Endothelial cell of umbilical vein (primary cell): ENCODE measurements around the gene RPUSD4. TPM values are rescaled to one million over a fixed set of nuclear protein-coding genes. Genes with fewer than 3 reads are reported as not detected.

ENCODE experiments used
- BruUV-seq: library from RNA; stranded (reverse); fragments of 400-500 nt; replicated peaks from 2 replicates; lab custom pipeline; 2021; lab: Mats Ljungman, UMichigan
- CTCF ChIA-PET: fragments of 300-600, 350-600 bp; sonication (Branson Sonifier 250); formaldehyde crosslinking; loops from one replicate; lab custom pipeline; 2021; ENCODE audit warnings: antibody characterized with exemption, inconsistent platforms; lab: Charles Lee
- POLR2A ChIA-PET: fragments of 300-600, 350-600 bp; sonication (Branson Sonifier 250); formaldehyde crosslinking; loops from one replicate; lab custom pipeline; 2021; ENCODE audit warnings: antibody characterized with exemption, inconsistent platforms; lab: Charles Lee
- DNase-seq: peaks from one replicate; pipeline ENCODE4 v3.0.0-alpha.2; 2011; ENCODE audit warnings: low read depth, low spot score
- FAIRE-seq: peaks from 2 replicates; lab custom pipeline; 2011; peaks lifted over from hg19 to GRCh38; lab: Jason Lieb, UNC
- H2AFZ ChIP-seq: 2 replicates; pipeline ENCODE4 v1.6.0; 2012; ENCODE audit warnings: low read depth, low read length, control low read depth, inconsistent platforms
- H3K27ac ChIP-seq: 2 replicates; pipeline ENCODE4 v1.5.1; 2011; ENCODE audit warnings: low read depth, mild to moderate bottlenecking, control low read depth, low read length, moderate library complexity; ENCODE audit not compliant: insufficient read depth
- H3K27me3 ChIP-seq, 2 experiments: 2 replicates each; pipeline versions ENCODE4 v1.6.0 to v1.6.1; 2011; ENCODE audit warnings: low read length in 2 of 2, mixed read lengths in 1 of 2; ENCODE audit not compliant: control insufficient read depth in 2 of 2, insufficient read depth in 2 of 2
- H3K36me3 ChIP-seq, 2 experiments: 2 replicates in 1 of 2; 3 replicates in 1 of 2; pipeline ENCODE4 v1.5.1; 2011; ENCODE audit warnings: low read length in 2 of 2, mild to moderate bottlenecking in 1 of 2, moderate library complexity in 1 of 2; ENCODE audit not compliant: control insufficient read depth in 2 of 2, insufficient read depth in 2 of 2; ENCODE audit errors: extremely low read depth in 1 of 2
- H3K4me1 ChIP-seq: 3 replicates; pipeline ENCODE4 v1.5.1; 2011; ENCODE audit warnings: mild to moderate bottlenecking, low read length; ENCODE audit not compliant: control insufficient read depth, insufficient read depth; ENCODE audit errors: extremely low read depth
- H3K4me2 ChIP-seq: 2 replicates; pipeline ENCODE4 v1.6.1; 2011; ENCODE audit warnings: low read length, control low read depth, mixed read lengths; ENCODE audit not compliant: insufficient read depth
- H3K4me3 ChIP-seq, 3 experiments: fragments of 200-600 bp in 1 of 3; sonication (generic), shearing (Covaris generic) in 1 of 3; replicated peaks in 1 of 3; 2 replicates each; pipeline ENCODE4 v1.5.1; 2011 to 2016; ENCODE audit warnings: control low read depth in 3 of 3, low read length in 3 of 3, mild to moderate bottlenecking in 2 of 3, inconsistent platforms in 1 of 3, low read depth in 1 of 3, moderate library complexity in 1 of 3; ENCODE audit not compliant: insufficient read depth in 1 of 3
- H3K79me2 ChIP-seq: 2 replicates; pipeline ENCODE4 v1.6.0; 2012; ENCODE audit warnings: low read length, inconsistent platforms; ENCODE audit not compliant: control insufficient read depth, insufficient read depth
- H3K9ac ChIP-seq: replicated peaks from 2 replicates; pipeline ENCODE3; 2011; ENCODE audit warnings: low read length, control low read depth; ENCODE audit not compliant: insufficient read depth; ENCODE audit errors: extremely low read depth
- H3K9me1 ChIP-seq: replicated peaks from 3 replicates; pipeline ENCODE4 v1.6.0; 2011; ENCODE audit warnings: mild to moderate bottlenecking, low read length; ENCODE audit not compliant: control insufficient read depth, insufficient read depth; ENCODE audit errors: extremely low read depth
- H3K9me3 ChIP-seq: replicated peaks from 2 replicates; pipeline ENCODE4 v1.5.1; 2012; ENCODE audit warnings: low read length, inconsistent platforms; ENCODE audit not compliant: control insufficient read depth, insufficient read depth
- H4K20me1 ChIP-seq: replicated peaks from 2 replicates; pipeline ENCODE3; 2011; ENCODE audit warnings: mild to moderate bottlenecking, low read length; ENCODE audit not compliant: control insufficient read depth, insufficient read depth; ENCODE audit errors: extremely low read depth
- CTCF ChIP-seq, 2 donors: IDR thresholded peaks; 1 replicate in 1 of 2; 2 replicates in 1 of 2; pipeline ENCODE4 v1.5.1; 2011; ENCODE audit warnings: low read length in 2 of 2, mild to moderate bottlenecking in 2 of 2, moderate library complexity in 2 of 2, control low read depth in 1 of 2, inconsistent platforms in 1 of 2, low read depth in 1 of 2; ENCODE audit not compliant: insufficient read depth in 1 of 2; ENCODE audit errors: extremely low read depth in 1 of 2
- EZH2 ChIP-seq: IDR thresholded peaks from 2 replicates; pipeline ENCODE4 v1.6.1; 2012; ENCODE audit warnings: borderline replicate concordance, low read depth, mild to moderate bottlenecking, moderate library complexity, low read length, inconsistent platforms; ENCODE audit not compliant: severe bottlenecking
- FOS ChIP-seq: IDR thresholded peaks from 2 replicates; pipeline ENCODE4 v1.6.1; 2011; ENCODE audit warnings: mild to moderate bottlenecking, low read length, moderate library complexity, borderline replicate concordance; ENCODE audit not compliant: insufficient read depth
- GATA2 ChIP-seq: IDR thresholded peaks from 2 replicates; pipeline ENCODE4 v1.7.0; 2011; ENCODE audit warnings: low read depth, mild to moderate bottlenecking, moderate library complexity, mixed read lengths, low read length; ENCODE audit not compliant: insufficient read length, insufficient read depth
- JUN ChIP-seq: IDR thresholded peaks from 2 replicates; pipeline ENCODE4 v1.6.1; 2011; ENCODE audit warnings: borderline replicate concordance, low read depth; ENCODE audit not compliant: insufficient read length, insufficient read depth
- MAX ChIP-seq: IDR thresholded peaks from 2 replicates; pipeline ENCODE4 v1.6.1; 2011; ENCODE audit not compliant: insufficient read depth, insufficient read length
- MYC ChIP-seq: IDR thresholded peaks from one replicate; pipeline ENCODE4 v1.6.1; 2011; ENCODE audit warnings: mild to moderate bottlenecking, low read depth, low read length
- POLR2A ChIP-seq: IDR thresholded peaks from 2 replicates; pipeline ENCODE4 v1.6.1; 2012; ENCODE audit warnings: low read depth, mild to moderate bottlenecking, control low read depth, low read length
- POLR2AphosphoS5 ChIP-seq: IDR thresholded peaks from 2 replicates; pipeline ENCODE4 v1.6.1; 2012; ENCODE audit warnings: low read depth, mild to moderate bottlenecking, control low read depth, low read length, moderate library complexity; ENCODE audit not compliant: insufficient read depth
- dilution Hi-C: fragments of 300-500 bp; cut with MboI; formaldehyde crosslinking; loops from one replicate; pipeline ENCODE4 v1.15.0; 2019; ENCODE audit warnings: low sequenced_read_pairs; ENCODE audit not compliant: extremely low pct_ligation_motif_present
- intact Hi-C: fragments of 100-400 bp; cut with micrococcal nuclease; formaldehyde crosslinking; loops from one replicate; pipeline ENCODE4 v1.10.0; 2022
- polyA plus RNA-seq, 4 experiments: library from polyadenylated mRNA; depleted of rRNA in 3 of 4; stranded (reverse) in 3 of 4; unstranded in 1 of 4; fragments of >200 nt; gene quantifications; 2 replicates each; pipeline versions ENCODE4 v1.2.1 to v1.2.3, GENCODE V29; 2011 to 2012; ENCODE audit warnings: missing spikeins in 1 of 4
- total RNA-seq: library from RNA; stranded (reverse); gene quantifications from 2 replicates; pipeline ENCODE4 v1.2.3, GENCODE V29; 2021

Gene RPUSD4
- total and polyA plus RNA-seq, 2 donors (not counting 3 experiments of a cell fraction or from before 2014, with no cell fraction given), result 37.8 to 40.8 TPM

- H3K27me3 ChIP-seq, result peaks cover 0 to 3% of the 10 kb centered on the region in 2 experiments
- FAIRE-seq (no peak), DNase-seq (no peak)
- H3K4me2 ChIP-seq, result no peak overlapping the region
- no peaks in the 10 kb centered on the region for H3K9me1 ChIP-seq
- ChIA-PET POLR2A (no interaction called here), CTCF (no interaction called here)
- H3K4me3 ChIP-seq, result no peak overlapping the region
- no peaks in the 10 kb centered on the region for H4K20me1 ChIP-seq
- H2AFZ ChIP-seq, result no peak overlapping the region
- H3K36me3 ChIP-seq, result no peaks in the 10 kb centered on the region
- H3K9me3 ChIP-seq, result no peaks in the 10 kb centered on the region
- intact Hi-C loops, result no loop called here
- H3K4me1 ChIP-seq, result peaks cover 3% of the 10 kb centered on the region
- H3K27ac ChIP-seq, result no peak overlapping the region
- BruUV-seq, result no TSS peak
- no peak overlapping the region for H3K9ac ChIP-seq
- TF ChIP-seq JUN, result no peak
- no peak for TF ChIP-seq MAX
- TF ChIP-seq CTCF (IDR thresholded peaks at IDR 0.05; ENCODE audit: extremely low read depth in 1 of 2, insufficient read depth in 1 of 2, low read depth in 1 of 2, low read length in 2 of 2), result no peak
- no peak for TF ChIP-seq EZH2
- TF ChIP-seq POLR2AphosphoS5, result no peak
- TF ChIP-seq MYC, result no peak
- no peak for TF ChIP-seq FOS
- no peak for TF ChIP-seq GATA2
- TF ChIP-seq POLR2A, result no peak
- no peaks in the 10 kb centered on the region for H3K79me2 ChIP-seq
- dilution Hi-C loops, result no loop called here
Measured at GRCh38 chr11:126176853-126177470, 34.5 kb downstream of the RPUSD4 start.
